Vagina (tissue), 2 donors: ENCODE data around the gene TAGLN2.

Experiments
- CTCF ChIP-seq, 3 experiments: fragments of 450-650 bp in 2 of 3; fragments of 200-600 bp in 1 of 3; sonication (generic) in 1 of 3; IDR thresholded peaks; one replicate each; pipeline ENCODE4 v1.5.1; 2017 to 2019; ENCODE audit warnings: antibody characterized with exemption in 3 of 3, mild to moderate bottlenecking in 2 of 3, moderate library complexity in 2 of 3
- POLR2A ChIP-seq, 2 donors: fragments of 450-650 bp; IDR thresholded peaks; one replicate each; pipeline ENCODE4 v1.6.1; 2017; ENCODE audit warnings: antibody characterized with exemption in 2 of 2, mild to moderate bottlenecking in 2 of 2, moderate library complexity in 2 of 2
- POLR2AphosphoS5 ChIP-seq, 2 donors: sonication (generic); formaldehyde crosslinking; IDR thresholded peaks; one replicate each; pipeline ENCODE4 v1.9.0; 2017; ENCODE audit warnings: antibody characterized with exemption in 2 of 2, mild to moderate bottlenecking in 2 of 2, low read depth in 1 of 2; ENCODE audit not compliant: insufficient read depth in 1 of 2

- TF ChIP-seq CTCF (IDR thresholded peaks at IDR 0.05), result no peak
- no peak for TF ChIP-seq POLR2A (IDR thresholded peaks at IDR 0.05)
- no peak for TF ChIP-seq POLR2AphosphoS5 (IDR thresholded peaks at IDR 0.05; ENCODE audit: insufficient read depth in 1 of 2, low read depth in 1 of 2)
Observed at GRCh38 chr1:159951551-159951950, 26.2 kb upstream of the TAGLN2 start.
